Tibial nerve (tissue), 3 donors: ENCODE results near the gene MAZ.
"Not testable (repeated sequence)": the region's sequence is repeated elsewhere in the genome, so short reads cannot be mapped to it uniquely, and the experiment has no call there.

ENCODE experiments used
- CTCF ChIP-seq, 5 experiments: fragments of 200-600 bp in 3 of 5; fragments of 450-650 bp in 2 of 5; sonication (generic) in 3 of 5; IDR thresholded peaks; one replicate each; pipeline ENCODE4 v1.5.1; 2016 to 2019; ENCODE audit warnings: antibody characterized with exemption in 5 of 5, mild to moderate bottlenecking in 3 of 5, moderate library complexity in 2 of 5
- POLR2A ChIP-seq, 2 donors: fragments of 450-650 bp; IDR thresholded peaks; one replicate each; pipeline ENCODE4 v1.6.1; 2017; ENCODE audit warnings: antibody characterized with exemption in 2 of 2, mild to moderate bottlenecking in 2 of 2, moderate library complexity in 2 of 2

- not testable (repeated sequence) for TF ChIP-seq CTCF, POLR2A (IDR thresholded peaks at IDR 0.05)
These were observed 49.2 kb upstream of the MAZ start for GRCh38 chr16:29757086-29757485.
